Activated gamma-delta T cell treated with anti-CD3 and anti-CD28 coated beads, Interleukin-2, amount 50 U/mL, for 16 hours (primary cell): ENCODE results near the gene ADIG.
"Not testable (repeated sequence)": the region's sequence is repeated elsewhere in the genome, so short reads cannot be mapped to it uniquely, and the experiment has no call there.

Source experiments
- DNase-seq: peaks from one replicate; pipeline ENCODE4 v3.0.0-alpha.2; 2020; ENCODE audit warnings: low read depth

The ADIG gene

GRCh38 chr20:38573413-38573812 lies 7.6 kb upstream of the ADIG start:
- DNase-seq: no peak

GRCh38 chr20:38579219-38579910 lies 1.6 kb upstream of the ADIG start:
- DNase-seq: no peak

- DNase-seq: no peak
Observed at GRCh38 chr20:38579921-38580320, 1.1 kb upstream of the ADIG start.

- DNase-seq: no peak
Observed at GRCh38 chr20:38581830-38582358, 897 bp downstream of the ADIG start.

- DNase-seq: no peak
Observed at GRCh38 chr20:38583306-38583705, 2.3 kb downstream of the ADIG start.

GRCh38 chr20:38584099-38584763 lies 3.2 kb downstream of the ADIG start:
- no peak for DNase-seq

- DNase-seq: no peak
Observed at GRCh38 chr20:38585404-38586180, 4.6 kb downstream of the ADIG start.

GRCh38 chr20:38586181-38586525 lies 5.2 kb downstream of the ADIG start:
- DNase-seq: no peak

GRCh38 chr20:38588303-38588702 lies 7.3 kb downstream of the ADIG start:
- DNase-seq: no peak

GRCh38 chr20:38589351-38589750 lies 8.4 kb downstream of the ADIG start:
- no peak for DNase-seq

GRCh38 chr20:38589967-38590675 lies 9.1 kb downstream of the ADIG start:
- DNase-seq: no peak

GRCh38 chr20:38590676-38591473 lies 9.9 kb downstream of the ADIG start:
- no peak for DNase-seq

- no peak for DNase-seq
Observed at GRCh38 chr20:38591474-38592410, 10.7 kb downstream of the ADIG start.

- DNase-seq: not testable (repeated sequence)
Observed at GRCh38 chr20:38592411-38592790, 11.4 kb downstream of the ADIG start.

GRCh38 chr20:38594281-38594680 lies 13.3 kb downstream of the ADIG start:
- DNase-seq: not testable (repeated sequence)

- not testable (repeated sequence) for DNase-seq
Observed at GRCh38 chr20:38595886-38596285, 14.9 kb downstream of the ADIG start.

GRCh38 chr20:38599410-38599882 lies 18.4 kb downstream of the ADIG start:
- DNase-seq: no peak

- no peak for DNase-seq
Observed at GRCh38 chr20:38600057-38600456, 19.1 kb downstream of the ADIG start.

- DNase-seq: no peak
Observed at GRCh38 chr20:38601216-38602184, 20.5 kb downstream of the ADIG start, which contains the start of gene ARHGAP40. TSS of gene ARHGAP40 (plus strand) at chr20:38601809.
